DOHH2 (cell line): Measurements from ENCODE around the gene SMIM36.

Source experiments
- H3F3A ChIP-seq: fragments of 200-600 bp; sonication (generic), shearing (Covaris generic); 2 replicates; pipeline ENCODE4 v1.6.0; 2016; ENCODE audit warnings: antibody characterized with exemption, mild to moderate bottlenecking; ENCODE audit not compliant: control insufficient read depth, insufficient read depth
- H3K27ac ChIP-seq: fragments of 200-600 bp; sonication (generic); 2 replicates; pipeline ENCODE4 v1.5.1; 2014; ENCODE audit warnings: low read depth, mild to moderate bottlenecking, low read length, moderate library complexity
- H3K27me3 ChIP-seq: fragments of 200-600 bp; sonication (generic); 2 replicates; pipeline ENCODE4 v1.6.1; 2014; ENCODE audit warnings: mild to moderate bottlenecking, low read length, mixed read lengths; ENCODE audit not compliant: control insufficient read depth
- H3K36me3 ChIP-seq: fragments of 200-600 bp; sonication (generic); 2 replicates; pipeline ENCODE4 v1.6.1; 2014; ENCODE audit warnings: mild to moderate bottlenecking, low read length, moderate library complexity, mixed read lengths; ENCODE audit not compliant: control insufficient read depth
- H3K4me1 ChIP-seq: fragments of 200-600 bp; sonication (generic); 2 replicates; pipeline ENCODE4 v1.6.1; 2014; ENCODE audit warnings: mild to moderate bottlenecking, low read length, mixed read lengths; ENCODE audit not compliant: control insufficient read depth
- H3K4me2 ChIP-seq: fragments of 200-600 bp; sonication (generic); 2 replicates; pipeline ENCODE4 v1.6.0; 2014; ENCODE audit warnings: mild to moderate bottlenecking, low read length, moderate library complexity
- H3K4me3 ChIP-seq: fragments of 200-600 bp; sonication (generic); 2 replicates; pipeline ENCODE4 v1.5.1; 2014; ENCODE audit warnings: mild to moderate bottlenecking, low read length, mixed read lengths
- H3K79me2 ChIP-seq: fragments of 200-600 bp; sonication (generic); 2 replicates; pipeline ENCODE4 v1.6.1; 2014; ENCODE audit warnings: mild to moderate bottlenecking, low read length, mixed read lengths; ENCODE audit not compliant: control insufficient read depth
- H3K9me2 ChIP-seq: fragments of 200-600 bp; sonication (generic); replicated peaks from 2 replicates; pipeline ENCODE4 v1.6.1; 2014; ENCODE audit warnings: mild to moderate bottlenecking, low read length, mixed read lengths; ENCODE audit not compliant: control insufficient read depth
- H3K9me3 ChIP-seq: fragments of 200-600 bp; sonication (generic); 2 replicates; pipeline ENCODE4 v1.6.1; 2014; ENCODE audit warnings: antibody characterized with exemption, low read length, mixed read lengths; ENCODE audit not compliant: control insufficient read depth, insufficient read depth
- H4K20me1 ChIP-seq: fragments of 200-600 bp; sonication (generic); 2 replicates; pipeline ENCODE4 v1.6.0; 2014; ENCODE audit warnings: low read depth, mild to moderate bottlenecking, antibody characterized with exemption, low read length, moderate library complexity; ENCODE audit not compliant: control insufficient read depth, insufficient read depth
- EZH2phosphoT487 ChIP-seq: fragments of 200-600 bp; sonication (generic); IDR thresholded peaks from 2 replicates; pipeline ENCODE4 v1.6.1; 2017; ENCODE audit warnings: borderline replicate concordance, mild to moderate bottlenecking, antibody characterized with exemption, low read length, moderate library complexity, mixed read lengths
- TF ChIP-seq, protein P1 (sequence below): fragments of 200-600 bp; sonication (generic); IDR thresholded peaks from one replicate; pipeline ENCODE4 v1.5.1; 2014; ENCODE audit warnings: antibody characterized with exemption, mild to moderate bottlenecking, low read depth, low read length; ENCODE audit not compliant: poor library complexity, severe bottlenecking

SMIM36 gene

DNA sequence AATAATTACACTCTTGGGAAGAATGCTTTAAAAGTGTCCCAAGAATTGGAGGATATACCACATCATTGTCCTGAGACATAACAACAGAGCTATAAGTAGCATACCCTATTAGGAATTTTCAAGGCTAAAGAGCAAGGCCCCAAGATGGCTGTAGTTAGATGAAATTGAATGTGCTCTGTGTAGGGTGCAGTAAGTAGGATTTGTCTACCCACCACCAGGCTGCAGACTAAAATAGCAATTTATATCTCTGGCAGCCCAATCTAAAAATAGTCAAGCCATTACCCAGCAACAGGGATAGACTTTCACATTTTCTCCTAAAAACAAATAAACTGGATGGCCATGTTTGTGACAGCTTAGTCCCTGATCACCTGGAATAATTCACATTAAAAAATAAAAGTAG is 95.3 kb downstream of the SMIM36 start:
- Histone ChIP-seq H3K9me2 (no peaks in the 10 kb centered on the region), H3K4me3 (no peak overlapping the region), H3K27me3 (no peaks in the 10 kb centered on the region), H3K4me2 (no peak overlapping the region), H3K9me3 (no peaks in the 10 kb centered on the region), H3K27ac (no peak overlapping the region), H3F3A (peaks cover 8% of the 10 kb centered on the region), H3K79me2 (peaks cover 70% of the 10 kb centered on the region), H4K20me1 (no peaks in the 10 kb centered on the region), H3K4me1 (peaks cover 34% of the 10 kb centered on the region), H3K36me3 (peaks cover 91% of the 10 kb centered on the region)
- TF ChIP-seq, protein P1, sequence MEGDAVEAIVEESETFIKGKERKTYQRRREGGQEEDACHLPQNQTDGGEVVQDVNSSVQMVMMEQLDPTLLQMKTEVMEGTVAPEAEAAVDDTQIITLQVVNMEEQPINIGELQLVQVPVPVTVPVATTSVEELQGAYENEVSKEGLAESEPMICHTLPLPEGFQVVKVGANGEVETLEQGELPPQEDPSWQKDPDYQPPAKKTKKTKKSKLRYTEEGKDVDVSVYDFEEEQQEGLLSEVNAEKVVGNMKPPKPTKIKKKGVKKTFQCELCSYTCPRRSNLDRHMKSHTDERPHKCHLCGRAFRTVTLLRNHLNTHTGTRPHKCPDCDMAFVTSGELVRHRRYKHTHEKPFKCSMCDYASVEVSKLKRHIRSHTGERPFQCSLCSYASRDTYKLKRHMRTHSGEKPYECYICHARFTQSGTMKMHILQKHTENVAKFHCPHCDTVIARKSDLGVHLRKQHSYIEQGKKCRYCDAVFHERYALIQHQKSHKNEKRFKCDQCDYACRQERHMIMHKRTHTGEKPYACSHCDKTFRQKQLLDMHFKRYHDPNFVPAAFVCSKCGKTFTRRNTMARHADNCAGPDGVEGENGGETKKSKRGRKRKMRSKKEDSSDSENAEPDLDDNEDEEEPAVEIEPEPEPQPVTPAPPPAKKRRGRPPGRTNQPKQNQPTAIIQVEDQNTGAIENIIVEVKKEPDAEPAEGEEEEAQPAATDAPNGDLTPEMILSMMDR, result no peak
- TF ChIP-seq EZH2phosphoT487, result no peak

DNA sequence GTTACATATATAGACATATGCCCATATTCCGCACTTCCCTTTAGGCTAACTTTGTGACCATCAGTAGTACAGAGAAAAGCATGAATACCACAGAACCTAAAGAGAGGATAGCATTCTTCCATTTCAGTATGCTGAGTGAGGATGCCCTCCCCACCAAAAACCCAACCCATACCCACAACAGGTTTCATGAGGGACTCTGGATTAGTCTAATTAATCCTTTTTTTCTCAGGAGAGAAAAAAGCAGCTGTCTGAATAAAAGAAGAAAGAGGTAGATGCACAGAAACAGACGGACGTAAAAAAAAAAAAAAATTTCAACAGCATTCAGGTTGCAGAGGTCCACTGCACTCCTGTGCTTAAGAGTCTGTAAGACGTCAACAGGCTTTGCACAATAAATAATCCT is 96.3 kb downstream of the SMIM36 start:
- Histone ChIP-seq H3K79me2 (peaks cover 60% of the 10 kb centered on the region), H3K9me2 (no peaks in the 10 kb centered on the region), H3K27ac (no peak overlapping the region), H3K4me1 (peaks cover 29% of the 10 kb centered on the region), H3K4me2 (no peak overlapping the region), H3K9me3 (no peaks in the 10 kb centered on the region), H3K27me3 (no peaks in the 10 kb centered on the region), H3K36me3 (peaks cover 93% of the 10 kb centered on the region), H4K20me1 (no peaks in the 10 kb centered on the region), H3K4me3 (no peak overlapping the region), H3F3A (peaks cover 5% of the 10 kb centered on the region; the same call in 1 of the 2 replicates)
- TF ChIP-seq, protein P1, result no peak
- no peak for TF ChIP-seq EZH2phosphoT487

GRCh38 chr17:55413825-55414489 is 97.3 kb downstream of the SMIM36 start:
- Histone ChIP-seq H3K4me2 (no peak overlapping the region), H3K4me3 (no peak overlapping the region), H3K9me3 (no peaks in the 10 kb centered on the region), H4K20me1 (no peaks in the 10 kb centered on the region), H3K36me3 (peaks cover 93% of the 10 kb centered on the region), H3K27ac (no peak overlapping the region), H3K9me2 (no peaks in the 10 kb centered on the region), H3K79me2 (peaks cover 49% of the 10 kb centered on the region), H3K27me3 (no peaks in the 10 kb centered on the region), H3K4me1 (peaks cover 19% of the 10 kb centered on the region), H3F3A (no peaks in the 10 kb centered on the region; the same call in 1 of the 2 replicates)
- TF ChIP-seq, protein P1, result no peak
- no peak for TF ChIP-seq EZH2phosphoT487
